ENCODE measurements around the gene KNDC1.

- TF ChIP-seq POLR2A (IDR thresholded peaks at IDR 0.05) (no peak), CTCF (IDR thresholded peaks at IDR 0.05) (no peak), POLR2AphosphoS5 (IDR thresholded peaks at IDR 0.05) (no peak)
Measured at GRCh38 chr10:133266056-133266795, 106.2 kb downstream of the KNDC1 start.
